Stimulated activated CD8-positive, alpha-beta memory T cell treated with anti-CD3 and anti-CD28 coated beads, Interleukin-4, amount 100 ng/mL, for 1 hour (primary cell): ENCODE data around the gene NR2F1.
"Not testable (repeated sequence)": the region's sequence is repeated elsewhere in the genome, so short reads cannot be mapped to it uniquely, and the experiment has no call there.

Source experiments
- DNase-seq, 2 donors: peaks; one replicate each; pipeline ENCODE4 v3.0.0-alpha.2; 2020; ENCODE audit warnings: low read depth in 2 of 2, low spot score in 1 of 2

Gene NR2F1

GRCh38 chr5:93582677-93583438, at the start of gene NR2F1:
Gene NR2F1, plus strand, starts transcription at chr5:93583222. Its CDS starts 1,802 bp downstream, at chr5:93585024.
- DNase-seq = no peak

- no peak for DNase-seq
Measured at GRCh38 chr5:93545872-93546271, 37.1 kb upstream of the NR2F1 start.

GRCh38 chr5:93549594-93549993, 33.4 kb upstream of the NR2F1 start:
- not testable (repeated sequence) for DNase-seq

GRCh38 chr5:93557021-93557604, 25.9 kb upstream of the NR2F1 start:
- DNase-seq = no peak

- no peak for DNase-seq
Measured at GRCh38 chr5:93566091-93566490, 16.9 kb upstream of the NR2F1 start.

- no peak for DNase-seq
Measured at GRCh38 chr5:93567424-93567823, 15.6 kb upstream of the NR2F1 start.

- no peak for DNase-seq
Measured at GRCh38 chr5:93569300-93570160, 13.5 kb upstream of the NR2F1 start.

GRCh38 chr5:93570294-93571113, 12.5 kb upstream of the NR2F1 start:
- DNase-seq = no peak

GRCh38 chr5:93571114-93571949, 11.7 kb upstream of the NR2F1 start:
- DNase-seq = no peak

GRCh38 chr5:93572101-93572607, 10.9 kb upstream of the NR2F1 start:
- DNase-seq = no peak

- DNase-seq = no peak
Measured at GRCh38 chr5:93572608-93573353, 10.2 kb upstream of the NR2F1 start.

- no peak for DNase-seq
Measured at GRCh38 chr5:93573354-93574351, 9.4 kb upstream of the NR2F1 start.

GRCh38 chr5:93574491-93575305, 8.3 kb upstream of the NR2F1 start:
- DNase-seq = no peak

- DNase-seq = no peak
Measured at GRCh38 chr5:93575461-93576414, 7.3 kb upstream of the NR2F1 start.

GRCh38 chr5:93576994-93577853, 5.8 kb upstream of the NR2F1 start:
- no peak for DNase-seq
